ENCODE results near the gene CFAP251.
A peak's percentile ranks its signal among the peaks of the same experiment; 100 is the strongest.

The CFAP251 gene

DNA sequence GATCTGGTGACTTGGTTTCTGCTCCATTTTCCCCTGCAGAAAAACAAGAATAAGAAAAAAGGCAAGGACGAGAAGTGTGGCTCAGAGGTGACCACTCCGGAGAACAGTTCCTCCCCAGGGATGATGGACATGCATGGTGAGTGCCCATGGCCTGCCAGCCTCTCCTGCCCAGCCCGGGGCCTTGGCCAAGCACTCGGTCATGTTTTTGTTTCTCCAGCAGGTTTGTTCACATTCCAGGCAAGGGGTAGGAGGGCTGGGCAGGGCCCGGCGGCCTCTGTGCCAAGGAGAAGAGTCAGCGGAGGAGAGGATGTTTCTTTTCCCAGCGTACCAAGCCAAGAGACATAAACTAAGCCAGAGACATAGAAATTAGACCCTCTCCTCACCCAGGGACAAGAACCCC is 116.9 kb downstream of the CFAP251 start:
- TF ChIP-seq CREB1 (IDR thresholded peaks at IDR 0.05; ENCODE audit: low read depth), result 0 out of 2 replicates have a peak, but pooled peaks have one; percentile 8
- TF ChIP-seq RAD21 (IDR thresholded peaks at IDR 0.05; ENCODE audit: low read depth), result peak; percentile 35
- TF ChIP-seq ZBTB7A (IDR thresholded peaks at IDR 0.05; ENCODE audit: low read depth), result 0 out of 2 replicates have a peak, but pooled peaks have one; percentile 48
- TF ChIP-seq EGR1 (IDR thresholded peaks at IDR 0.05), result peak; percentile 43
- TF ChIP-seq, protein P1, sequence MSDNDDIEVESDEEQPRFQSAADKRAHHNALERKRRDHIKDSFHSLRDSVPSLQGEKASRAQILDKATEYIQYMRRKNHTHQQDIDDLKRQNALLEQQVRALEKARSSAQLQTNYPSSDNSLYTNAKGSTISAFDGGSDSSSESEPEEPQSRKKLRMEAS (IDR thresholded peaks at IDR 0.05), result peak; percentile 78
- peak; percentile 89 for TF ChIP-seq TCF12 (IDR thresholded peaks at IDR 0.05; ENCODE audit: low read depth)
- peak; percentile 44; the same call in 1 of the 2 replicates for TF ChIP-seq CEBPB (IDR thresholded peaks at IDR 0.05)
- peak; percentile 89 for TF ChIP-seq NFIC (IDR thresholded peaks at IDR 0.05)
- TF ChIP-seq, protein P2, sequence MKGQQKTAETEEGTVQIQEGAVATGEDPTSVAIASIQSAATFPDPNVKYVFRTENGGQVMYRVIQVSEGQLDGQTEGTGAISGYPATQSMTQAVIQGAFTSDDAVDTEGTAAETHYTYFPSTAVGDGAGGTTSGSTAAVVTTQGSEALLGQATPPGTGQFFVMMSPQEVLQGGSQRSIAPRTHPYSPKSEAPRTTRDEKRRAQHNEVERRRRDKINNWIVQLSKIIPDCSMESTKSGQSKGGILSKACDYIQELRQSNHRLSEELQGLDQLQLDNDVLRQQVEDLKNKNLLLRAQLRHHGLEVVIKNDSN (IDR thresholded peaks at IDR 0.05), result peak; percentile 33; the same call in 1 of the 2 replicates
- no peak; the same call in 1 of the 2 replicates for TF ChIP-seq YY1 (IDR thresholded peaks at IDR 0.05; ENCODE audit: low read depth)
- TF ChIP-seq, protein P3, sequence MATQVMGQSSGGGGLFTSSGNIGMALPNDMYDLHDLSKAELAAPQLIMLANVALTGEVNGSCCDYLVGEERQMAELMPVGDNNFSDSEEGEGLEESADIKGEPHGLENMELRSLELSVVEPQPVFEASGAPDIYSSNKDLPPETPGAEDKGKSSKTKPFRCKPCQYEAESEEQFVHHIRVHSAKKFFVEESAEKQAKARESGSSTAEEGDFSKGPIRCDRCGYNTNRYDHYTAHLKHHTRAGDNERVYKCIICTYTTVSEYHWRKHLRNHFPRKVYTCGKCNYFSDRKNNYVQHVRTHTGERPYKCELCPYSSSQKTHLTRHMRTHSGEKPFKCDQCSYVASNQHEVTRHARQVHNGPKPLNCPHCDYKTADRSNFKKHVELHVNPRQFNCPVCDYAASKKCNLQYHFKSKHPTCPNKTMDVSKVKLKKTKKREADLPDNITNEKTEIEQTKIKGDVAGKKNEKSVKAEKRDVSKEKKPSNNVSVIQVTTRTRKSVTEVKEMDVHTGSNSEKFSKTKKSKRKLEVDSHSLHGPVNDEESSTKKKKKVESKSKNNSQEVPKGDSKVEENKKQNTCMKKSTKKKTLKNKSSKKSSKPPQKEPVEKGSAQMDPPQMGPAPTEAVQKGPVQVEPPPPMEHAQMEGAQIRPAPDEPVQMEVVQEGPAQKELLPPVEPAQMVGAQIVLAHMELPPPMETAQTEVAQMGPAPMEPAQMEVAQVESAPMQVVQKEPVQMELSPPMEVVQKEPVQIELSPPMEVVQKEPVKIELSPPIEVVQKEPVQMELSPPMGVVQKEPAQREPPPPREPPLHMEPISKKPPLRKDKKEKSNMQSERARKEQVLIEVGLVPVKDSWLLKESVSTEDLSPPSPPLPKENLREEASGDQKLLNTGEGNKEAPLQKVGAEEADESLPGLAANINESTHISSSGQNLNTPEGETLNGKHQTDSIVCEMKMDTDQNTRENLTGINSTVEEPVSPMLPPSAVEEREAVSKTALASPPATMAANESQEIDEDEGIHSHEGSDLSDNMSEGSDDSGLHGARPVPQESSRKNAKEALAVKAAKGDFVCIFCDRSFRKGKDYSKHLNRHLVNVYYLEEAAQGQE (IDR thresholded peaks at IDR 0.05; ENCODE audit: low read depth), result no peak
- peak; percentile 96 for TF ChIP-seq TEAD4 (IDR thresholded peaks at IDR 0.05)
- peak; percentile 60; the same call in 1 of the 2 replicates for TF ChIP-seq FOXM1 (IDR thresholded peaks at IDR 0.05; ENCODE audit: borderline replicate concordance, low read depth)
- no peak for TF ChIP-seq TAF1 (IDR thresholded peaks at IDR 0.05; ENCODE audit: low read depth)
- TF ChIP-seq EP300 (IDR thresholded peaks at IDR 0.05; ENCODE audit: borderline replicate concordance), result peak; percentile 73; the same call in 1 of the 2 replicates

DNA sequence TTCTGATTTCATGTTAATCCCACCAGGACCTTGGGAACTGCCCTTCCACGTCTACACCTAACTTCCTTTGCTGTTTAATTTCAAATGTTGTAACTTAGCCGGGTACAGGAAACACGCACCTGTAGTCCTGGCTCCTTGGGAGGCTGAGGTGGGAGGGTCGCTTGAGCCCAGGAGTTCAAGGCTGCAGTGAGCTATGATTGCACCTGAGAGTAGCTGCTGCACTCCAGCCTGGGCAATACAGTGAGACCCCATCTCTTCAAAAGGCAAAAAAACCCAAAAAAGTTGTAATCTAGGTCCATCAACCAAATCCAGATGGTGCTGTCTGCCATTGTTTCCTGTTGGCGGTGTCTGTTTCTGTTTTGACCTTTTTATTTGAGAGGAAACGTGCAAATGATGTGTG is 117.8 kb downstream of the CFAP251 start:
- TF ChIP-seq EP300 (IDR thresholded peaks at IDR 0.05; ENCODE audit: borderline replicate concordance) (no peak), CREB1 (IDR thresholded peaks at IDR 0.05; ENCODE audit: low read depth) (no peak), TAF1 (IDR thresholded peaks at IDR 0.05; ENCODE audit: low read depth) (no peak), CEBPB (IDR thresholded peaks at IDR 0.05) (no peak), EGR1 (IDR thresholded peaks at IDR 0.05) (no peak), TCF12 (IDR thresholded peaks at IDR 0.05; ENCODE audit: low read depth) (no peak), FOXM1 (IDR thresholded peaks at IDR 0.05; ENCODE audit: borderline replicate concordance, low read depth) (no peak), NFIC (IDR thresholded peaks at IDR 0.05) (no peak), TEAD4 (IDR thresholded peaks at IDR 0.05) (no peak), RAD21 (IDR thresholded peaks at IDR 0.05; ENCODE audit: low read depth) (no peak), YY1 (IDR thresholded peaks at IDR 0.05; ENCODE audit: low read depth) (no peak)
- TF ChIP-seq, protein P1 (IDR thresholded peaks at IDR 0.05), result no peak
- TF ChIP-seq, protein P2 (IDR thresholded peaks at IDR 0.05), result no peak
- TF ChIP-seq, protein P3 (IDR thresholded peaks at IDR 0.05; ENCODE audit: low read depth), result no peak

DNA sequence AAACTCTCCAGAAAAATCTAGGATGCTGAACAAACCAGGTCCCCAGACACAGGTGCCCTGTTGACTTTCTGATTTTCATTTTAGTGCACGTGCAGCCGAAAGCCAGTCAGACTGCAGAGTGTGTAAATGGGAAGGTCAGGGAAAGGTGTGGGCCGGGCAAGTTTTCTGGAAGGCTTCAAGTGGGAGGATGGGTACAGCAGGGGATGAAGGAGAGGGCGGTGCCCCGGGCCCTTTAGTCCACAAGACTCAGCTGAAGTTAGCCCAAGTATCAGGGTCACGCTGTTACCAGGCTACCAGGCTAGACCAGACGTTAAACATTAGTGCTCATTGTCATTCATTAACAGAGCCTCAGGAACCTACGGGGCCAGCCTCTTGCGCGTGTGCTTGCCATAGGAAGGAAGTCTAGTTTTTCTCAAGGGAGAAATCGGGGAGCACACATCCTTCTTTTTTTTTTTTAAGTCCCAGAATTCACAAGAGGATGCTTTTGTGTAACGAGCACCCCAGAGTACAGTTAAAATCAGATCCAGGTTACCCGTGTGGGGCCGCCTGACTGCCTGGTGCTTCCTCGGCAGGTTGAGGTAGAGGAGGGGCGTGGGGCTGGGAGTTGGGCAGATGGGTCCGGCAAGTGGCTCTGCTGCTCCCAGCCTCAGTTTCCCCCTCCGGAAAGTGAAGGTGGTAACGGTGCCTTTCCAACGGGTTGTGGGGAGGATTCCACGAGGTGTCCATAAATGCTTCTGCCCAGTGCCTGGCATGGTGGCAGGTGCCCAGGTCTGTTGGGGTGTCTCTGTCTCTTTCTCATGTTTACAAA is 122.4 kb downstream of the CFAP251 start:
- TF ChIP-seq CREB1 (IDR thresholded peaks at IDR 0.05; ENCODE audit: low read depth), result no peak
- TF ChIP-seq NFIC (IDR thresholded peaks at IDR 0.05), result no peak
- TF ChIP-seq TCF12 (IDR thresholded peaks at IDR 0.05; ENCODE audit: low read depth), result no peak
- TF ChIP-seq ZBTB7A (IDR thresholded peaks at IDR 0.05; ENCODE audit: low read depth), result no peak
- no peak for TF ChIP-seq FOXM1 (IDR thresholded peaks at IDR 0.05; ENCODE audit: borderline replicate concordance, low read depth)
- no peak for TF ChIP-seq CEBPB (IDR thresholded peaks at IDR 0.05)
- TF ChIP-seq EP300 (IDR thresholded peaks at IDR 0.05; ENCODE audit: borderline replicate concordance), result no peak
- TF ChIP-seq TEAD4 (IDR thresholded peaks at IDR 0.05), result no peak
- TF ChIP-seq, protein P1 (IDR thresholded peaks at IDR 0.05), result no peak

DNA sequence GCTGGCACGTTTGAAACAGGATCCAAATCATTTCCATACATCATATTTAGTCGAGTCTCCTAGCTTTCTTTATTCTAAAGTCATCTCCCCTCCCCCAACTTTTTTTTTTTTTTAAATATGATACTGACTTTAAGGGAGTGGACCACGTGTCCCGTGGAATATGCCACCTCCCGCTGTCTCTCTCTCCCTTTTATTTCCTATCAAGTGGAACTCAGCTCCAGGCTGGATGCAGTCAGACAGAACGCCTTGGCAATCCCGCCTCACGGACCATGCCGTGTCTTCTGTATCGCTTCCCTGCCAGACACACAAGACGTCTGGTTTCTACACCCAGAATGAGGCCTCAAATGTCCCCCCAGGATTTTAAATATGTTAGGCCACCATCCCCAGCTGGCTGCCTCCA is 124.5 kb downstream of the CFAP251 start:
- no peak for TF ChIP-seq YY1 (IDR thresholded peaks at IDR 0.05; ENCODE audit: low read depth)
- 0 out of 2 replicates have a peak, but pooled peaks have one; percentile 7 for TF ChIP-seq TEAD4 (IDR thresholded peaks at IDR 0.05)
- no peak for TF ChIP-seq EP300 (IDR thresholded peaks at IDR 0.05; ENCODE audit: borderline replicate concordance)
- no peak for TF ChIP-seq CEBPB (IDR thresholded peaks at IDR 0.05)
- TF ChIP-seq, protein P1 (IDR thresholded peaks at IDR 0.05), result peak; percentile 44
- 0 out of 2 replicates have a peak, but pooled peaks have one; percentile 25 for TF ChIP-seq TCF12 (IDR thresholded peaks at IDR 0.05; ENCODE audit: low read depth)
- TF ChIP-seq, protein P3 (IDR thresholded peaks at IDR 0.05; ENCODE audit: low read depth), result no peak
- TF ChIP-seq RAD21 (IDR thresholded peaks at IDR 0.05; ENCODE audit: low read depth), result no peak; the same call in 1 of the 2 replicates
- no peak for TF ChIP-seq ZBTB7A (IDR thresholded peaks at IDR 0.05; ENCODE audit: low read depth)
- no peak for TF ChIP-seq TAF1 (IDR thresholded peaks at IDR 0.05; ENCODE audit: low read depth)
- no peak for TF ChIP-seq EGR1 (IDR thresholded peaks at IDR 0.05)
- TF ChIP-seq CREB1 (IDR thresholded peaks at IDR 0.05; ENCODE audit: low read depth), result no peak
- TF ChIP-seq, protein P2 (IDR thresholded peaks at IDR 0.05), result peak; percentile 82
- TF ChIP-seq NFIC (IDR thresholded peaks at IDR 0.05), result 0 out of 2 replicates have a peak, but pooled peaks have one; percentile 18
- no peak for TF ChIP-seq FOXM1 (IDR thresholded peaks at IDR 0.05; ENCODE audit: borderline replicate concordance, low read depth)

Measured in Ishikawa (cell line).